Endodermal cell (in vitro differentiated cells): ENCODE measurements around the gene RNF121. TPM values are rescaled to one million over a fixed set of nuclear protein-coding genes. Genes with fewer than 3 reads are reported as not detected.

Experiments used
- DNase-seq: peaks from one replicate; pipeline ENCODE4 v3.0.0-alpha.2; 2017
- H3K27ac ChIP-seq: 2 replicates; pipeline ENCODE4 v1.5.1; 2013; ENCODE audit warnings: mild to moderate bottlenecking, low read depth, low read length, moderate library complexity
- H3K27me3 ChIP-seq: 2 replicates; pipeline ENCODE4 v1.6.1; 2013; ENCODE audit warnings: mild to moderate bottlenecking, low read length, moderate library complexity; ENCODE audit not compliant: insufficient read depth, control insufficient read depth, poor library complexity, severe bottlenecking
- H3K36me3 ChIP-seq: 2 replicates; pipeline ENCODE4 v1.7.0; 2013; ENCODE audit warnings: mild to moderate bottlenecking, low read length, moderate library complexity; ENCODE audit not compliant: control insufficient read depth, insufficient read depth
- H3K4me1 ChIP-seq: one replicate; pipeline ENCODE4 v1.7.0; 2013; ENCODE audit warnings: low read length; ENCODE audit not compliant: control insufficient read depth, insufficient read depth
- H3K4me3 ChIP-seq: 2 replicates; pipeline ENCODE4 v1.5.1; 2013; ENCODE audit warnings: mild to moderate bottlenecking, low read length, moderate library complexity
- H3K9ac ChIP-seq: 2 replicates; pipeline ENCODE4 v1.6.1; 2013; ENCODE audit warnings: mild to moderate bottlenecking, low read length, moderate library complexity; ENCODE audit not compliant: poor library complexity, severe bottlenecking; ENCODE audit errors: extremely low read depth
- H3K9me3 ChIP-seq: 2 replicates; pipeline ENCODE4 v1.6.1; 2013; ENCODE audit warnings: mild to moderate bottlenecking, low read length, moderate library complexity; ENCODE audit not compliant: control insufficient read depth
- H3K27ac Mint-ChIP-seq: 2 replicates; pipeline ENCODE4 v1.8.0; 2020; ENCODE audit warnings: mixed read lengths
- H3K27me3 Mint-ChIP-seq: 2 replicates; pipeline ENCODE4 v1.8.0; 2021; ENCODE audit warnings: mild to moderate bottlenecking, mixed read lengths; ENCODE audit not compliant: insufficient read depth
- H3K36me3 Mint-ChIP-seq: 2 replicates; pipeline ENCODE4 v1.8.0; 2020; ENCODE audit warnings: low read depth, mixed read lengths
- H3K4me1 Mint-ChIP-seq: 2 replicates; pipeline ENCODE4 v1.8.0; 2020; ENCODE audit warnings: mixed read lengths
- H3K4me3 Mint-ChIP-seq: 2 replicates; pipeline ENCODE4 v1.8.0; 2020; ENCODE audit warnings: mild to moderate bottlenecking, moderate library complexity, mixed read lengths
- H3K9me3 Mint-ChIP-seq: 2 replicates; pipeline ENCODE4 v1.8.0; 2020; ENCODE audit warnings: mild to moderate bottlenecking, mixed read lengths
- CTCF ChIP-seq: fragments of 200-600 bp; sonication (generic); conservative IDR thresholded peaks from 2 replicates; pipeline ENCODE4 v1.5.0; 2021; ENCODE audit warnings: antibody characterized with exemption, mild to moderate bottlenecking
- WGBS, 2 experiments: methylation state at CpG; one replicate each; pipeline versions ENCODE4 v1.1.5 to v1.1.7; 2013; ENCODE audit warnings: missing lambda C conversion rate in 2 of 2, mixed read lengths in 1 of 2; ENCODE audit not compliant: insufficient coverage in 1 of 2, insufficient read length in 1 of 2; 5-methylcytosine and 5-hydroxymethylcytosine counted together
- total RNA-seq, 2 donors: library from RNA; stranded (reverse); fragmentation: NEBNext Ultra II Directional in 1 of 2; extraction: Animal tissue kit (Norgen Biotek cat#: 25700) in 1 of 2; gene quantifications; 2 replicates in 1 of 2; 3 replicates in 1 of 2; pipeline ENCODE4 v1.2.1, GENCODE V29; 2021

Gene RNF121
- total RNA-seq, 2 donors from 2014 or later, result 50.9 to 52.2 TPM

- no peak for DNase-seq
- TF ChIP-seq CTCF, result no peak
- Histone ChIP-seq H3K36me3 (peaks cover 58% of the 10 kb centered on the region), H3K9me3 (peaks cover 11% of the 10 kb centered on the region), H3K4me1 (no peaks in the 10 kb centered on the region), H3K4me3 (no peak overlapping the region), H3K9ac (no peak overlapping the region), H3K27me3 (no peaks in the 10 kb centered on the region), H3K27ac (no peak overlapping the region)
- no peak overlapping the region for H3K4me3 Mint-ChIP-seq
- H3K4me1 Mint-ChIP-seq, result no peaks in the 10 kb centered on the region
- WGBS, 2 experiments, result 100% methylated on average over 2 of the region's 2 CpGs; no CpG with 5 or more reads in 1 of the 2 experiments
- H3K9me3 Mint-ChIP-seq, result peaks cover 2% of the 10 kb centered on the region
- H3K27ac Mint-ChIP-seq, result no peak overlapping the region
- H3K36me3 Mint-ChIP-seq, result peaks cover 48% of the 10 kb centered on the region
- H3K27me3 Mint-ChIP-seq, result no peaks in the 10 kb centered on the region
These were observed 33.7 kb downstream of the RNF121 start for GRCh38 chr11:71962428-71963038.

- H3K4me3 ChIP-seq, result no peak overlapping the region
- Mint-ChIP-seq H3K9me3 (peaks cover 2% of the 10 kb centered on the region), H3K36me3 (peaks cover 52% of the 10 kb centered on the region), H3K4me1 (no peaks in the 10 kb centered on the region), H3K27ac (no peak overlapping the region), H3K4me3 (no peak overlapping the region), H3K27me3 (no peaks in the 10 kb centered on the region)
- no peaks in the 10 kb centered on the region for H3K4me1 ChIP-seq
- no peak overlapping the region for H3K9ac ChIP-seq
- H3K36me3 ChIP-seq, result peaks cover 63% of the 10 kb centered on the region
- no peak for DNase-seq
- H3K27me3 ChIP-seq, result no peaks in the 10 kb centered on the region
- H3K27ac ChIP-seq, result no peak overlapping the region
- peaks cover 11% of the 10 kb centered on the region for H3K9me3 ChIP-seq
- TF ChIP-seq CTCF, result no peak
- WGBS, 2 experiments, result 91 to 97% methylated on average over 4 to 8 of the region's 8 CpGs
These were observed 34.6 kb downstream of the RNF121 start for GRCh38 chr11:71963468-71963867.

- no peak overlapping the region for H3K27ac Mint-ChIP-seq
- no peak overlapping the region for H3K4me3 Mint-ChIP-seq
- Histone ChIP-seq H3K36me3 (peaks cover 72% of the 10 kb centered on the region), H3K9ac (no peak overlapping the region), H3K4me3 (no peak overlapping the region), H3K27ac (no peak overlapping the region), H3K9me3 (peaks cover 11% of the 10 kb centered on the region), H3K4me1 (no peaks in the 10 kb centered on the region), H3K27me3 (no peaks in the 10 kb centered on the region)
- no peaks in the 10 kb centered on the region for H3K4me1 Mint-ChIP-seq
- H3K9me3 Mint-ChIP-seq, result peaks cover 2% of the 10 kb centered on the region
- no peak for TF ChIP-seq CTCF
- peaks cover 48% of the 10 kb centered on the region for H3K36me3 Mint-ChIP-seq
- no peaks in the 10 kb centered on the region for H3K27me3 Mint-ChIP-seq
- no peak for DNase-seq
- WGBS, 2 experiments, result 95 to 99% methylated on average over 2 to 4 of the region's 4 CpGs
These were observed 35.8 kb downstream of the RNF121 start for GRCh38 chr11:71964641-71965040.
